Motor neuron (in vitro differentiated cells): ENCODE results near the gene STUB1. TPM values are rescaled to one million over a fixed set of nuclear protein-coding genes. Genes with fewer than 3 reads are reported as not detected.

Experiments
- ATAC-seq, 8 experiments: fragments of 200-7000 bp; cut with Tn5 transposase; replicated peaks in 6 of 8; 2 replicates each; pipeline ENCODE4 v1.8.0; 2021; ENCODE audit warnings: mild to moderate bottlenecking in 8 of 8, moderate library complexity in 8 of 8
- H3K27ac ChIP-seq, 2 donors: fragments of 250-450 bp; sonication (Bioruptor Pico); 2 replicates each; pipeline ENCODE4 v1.9.0; 2021; ENCODE audit warnings: antibody characterized with exemption in 2 of 2, mild to moderate bottlenecking in 2 of 2, moderate library complexity in 1 of 2
- H3K4me1 ChIP-seq, 2 donors: fragments of 250-450 bp; sonication (Bioruptor Pico); replicated peaks in 1 of 2; 2 replicates each; pipeline ENCODE4 v1.6.1; 2021; ENCODE audit warnings: antibody characterized with exemption in 2 of 2, mild to moderate bottlenecking in 2 of 2, moderate library complexity in 1 of 2
- H3K4me3 ChIP-seq, 5 donors: fragments of 250-450 bp; sonication (Bioruptor Pico); 2 replicates each; pipeline ENCODE4 v1.9.0; 2021; ENCODE audit warnings: antibody characterized with exemption in 5 of 5, mild to moderate bottlenecking in 5 of 5, moderate library complexity in 4 of 5
- WGBS, 10 experiments: fragments of 450-650 bp; shearing (Covaris generic); methylation state at CpG; one replicate each; pipeline ENCODE4 v1.0.0; 2022; 5-methylcytosine and 5-hydroxymethylcytosine counted together
- in situ Hi-C, 9 experiments: fragments of 400-800 bp; cut with MboI; loops; one replicate each; pipeline ENCODE4 v1.15.0; 2021; ENCODE audit warnings: low sequenced_read_pairs in 9 of 9, low pct_unique_long_range_greater_than_20kb in 2 of 9; ENCODE audit not compliant: unreplicated experiment in 9 of 9
- total RNA-seq, 8 experiments: library from RNA; unstranded; fragments of 300-600 nt; gene quantifications; 2 replicates each; pipeline versions ENCODE4 v1.2.3 to v1.2.4, GENCODE V29; 2022

The STUB1 gene
- 100 to 1,000 TPM in 3 of 8 experiments, 10 to 100 TPM in 5; 39.9 to 144 (median 79.4) TPM for total RNA-seq

DNA sequence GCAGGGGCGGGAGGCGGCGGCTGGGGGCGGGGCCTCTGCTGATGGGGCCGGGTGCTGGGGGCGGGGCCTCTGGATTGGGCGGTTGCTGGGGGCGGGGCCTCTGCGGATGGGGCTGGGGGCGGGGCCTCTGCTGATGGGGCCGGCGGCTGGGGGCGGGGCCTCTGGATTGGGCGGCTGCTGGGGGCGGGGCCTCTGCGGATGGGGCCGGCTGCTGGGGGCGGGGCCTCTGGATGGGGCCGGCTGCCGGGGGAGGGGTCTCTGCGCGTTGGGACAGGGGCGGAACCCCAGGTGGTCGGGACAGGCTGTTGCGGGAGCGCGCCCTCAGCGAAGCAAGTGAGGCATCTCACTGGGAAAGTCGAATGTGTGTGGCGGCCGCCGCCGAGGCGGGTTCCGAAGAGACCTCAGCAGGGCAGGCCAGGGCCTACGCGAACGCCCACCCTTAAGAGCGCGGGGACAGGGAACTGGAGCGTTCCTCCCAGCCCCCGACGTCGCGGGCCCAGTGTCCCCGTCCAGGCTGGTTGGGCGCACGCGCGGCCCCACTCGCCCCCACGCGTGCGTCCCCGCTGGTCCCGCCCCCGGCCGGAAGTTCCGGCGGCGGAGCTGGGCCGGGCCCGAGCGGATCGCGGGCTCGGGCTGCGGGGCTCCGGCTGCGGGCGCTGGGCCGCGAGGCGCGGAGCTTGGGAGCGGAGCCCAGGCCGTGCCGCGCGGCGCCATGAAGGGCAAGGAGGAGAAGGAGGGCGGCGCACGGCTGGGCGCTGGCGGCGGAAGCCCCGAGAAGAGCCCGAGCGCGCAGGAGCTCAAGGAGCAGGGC is at the start of gene STUB1:
Gene STUB1, plus strand, starts transcription at position 597 of the 811 bp plus-strand sequence. Its CDS starts 116 bp downstream, at position 713.
- no CpG with 5 or more reads among the region's 91 CpGs for WGBS, 10 experiments
- in situ Hi-C loops = no loop called here
- Histone ChIP-seq H3K27ac (peak within 1 kb of the TSS; percentile 97 to 98), H3K4me1 (peaks cover 38 to 41% of the 10 kb centered on the region in 2 donors), H3K4me3 (peak within 1 kb of the TSS; percentile 52 to 97 (median 70))
- ATAC-seq = peak; percentile 24 to 47 (median 35)

DNA sequence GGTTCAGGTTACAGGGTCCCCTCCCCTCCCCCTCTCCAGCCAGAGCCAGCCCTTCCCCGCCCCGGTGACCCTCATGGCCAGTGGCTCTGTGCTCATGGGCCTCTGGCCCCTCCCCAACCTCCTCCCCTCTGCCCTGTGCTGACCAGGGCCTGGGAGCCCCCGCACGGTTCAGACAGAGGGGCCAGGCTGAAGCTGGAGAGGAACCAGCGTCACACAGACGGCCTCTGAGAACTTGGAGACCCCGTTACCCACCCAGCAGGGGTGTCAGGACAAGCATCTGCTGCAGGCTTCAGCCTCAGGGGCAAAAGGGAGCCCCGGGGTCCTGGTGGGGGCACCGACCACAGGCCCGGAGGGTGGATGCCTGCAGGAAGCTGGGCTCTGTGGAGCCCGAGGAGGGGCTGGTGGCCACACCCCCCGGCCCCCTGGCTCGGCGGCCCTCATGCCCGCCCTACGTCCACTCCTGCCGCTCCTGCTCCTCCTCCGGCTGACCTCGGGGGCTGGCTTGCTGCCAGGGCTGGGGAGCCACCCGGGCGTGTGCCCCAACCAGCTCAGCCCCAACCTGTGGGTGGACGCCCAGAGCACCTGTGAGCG is 49.3 kb upstream of the STUB1 start, which contains the start of gene WFIKKN1:
Gene WFIKKN1, plus strand, starts transcription at position 171 of the 591 bp plus-strand sequence. Its CDS starts 269 bp downstream, at position 440.
- peak; percentile 2 to 41 (median 23) for ATAC-seq

DNA sequence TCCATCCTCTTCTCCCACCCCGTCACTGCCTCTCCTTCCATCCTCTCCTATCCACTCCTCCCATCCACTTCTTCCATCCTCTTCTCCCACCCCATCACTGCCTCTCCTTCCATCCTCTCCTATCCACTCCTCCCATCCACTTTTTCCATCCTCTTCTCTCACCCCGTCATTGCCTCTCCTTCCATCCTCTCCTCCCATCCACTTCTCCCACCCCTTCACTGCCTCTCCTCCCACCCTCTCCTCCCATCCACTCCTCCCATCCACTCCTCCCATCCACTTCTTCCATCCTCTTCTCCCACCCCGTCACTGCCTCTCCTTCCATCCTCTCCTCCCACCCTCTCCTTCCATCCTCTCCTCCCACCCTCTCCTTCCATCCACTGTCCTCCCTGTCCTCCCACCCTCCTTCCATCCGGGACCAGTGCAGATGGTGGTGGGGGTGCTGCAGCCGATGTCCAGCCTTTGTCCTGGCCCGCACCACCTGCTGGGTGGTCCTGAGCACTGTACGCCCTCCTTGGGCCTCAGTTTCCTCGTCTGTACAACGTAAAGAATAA is 48.3 kb upstream of the STUB1 start:
- Histone ChIP-seq H3K4me3 (no peak overlapping the region), H3K4me1 (peaks cover 30 to 35% of the 10 kb centered on the region in 2 donors), H3K27ac (no peak overlapping the region)
- WGBS, 10 experiments = 0% methylated on average over 1 of the region's 9 CpGs; no CpG with 5 or more reads in 9 of the 10 experiments
- in situ Hi-C loops = no loop called here
- ATAC-seq = no peak

More for the DNA sequence above, 49.3 kb upstream of the STUB1 start, which contains the start of gene WFIKKN1:
- peak within 1 kb of the TSS; percentile 29 to 79 for H3K27ac ChIP-seq
- in situ Hi-C loops = no loop called here
- H3K4me3 ChIP-seq = peak within 1 kb of the TSS in 1 of 5 donors; percentile 4
- 0 to 20% methylated on average over 1 to 3 of the region's 23 CpGs; no CpG with 5 or more reads in 8 of the 10 experiments for WGBS, 10 experiments
- H3K4me1 ChIP-seq = peaks cover 30 to 35% of the 10 kb centered on the region in 2 donors

DNA sequence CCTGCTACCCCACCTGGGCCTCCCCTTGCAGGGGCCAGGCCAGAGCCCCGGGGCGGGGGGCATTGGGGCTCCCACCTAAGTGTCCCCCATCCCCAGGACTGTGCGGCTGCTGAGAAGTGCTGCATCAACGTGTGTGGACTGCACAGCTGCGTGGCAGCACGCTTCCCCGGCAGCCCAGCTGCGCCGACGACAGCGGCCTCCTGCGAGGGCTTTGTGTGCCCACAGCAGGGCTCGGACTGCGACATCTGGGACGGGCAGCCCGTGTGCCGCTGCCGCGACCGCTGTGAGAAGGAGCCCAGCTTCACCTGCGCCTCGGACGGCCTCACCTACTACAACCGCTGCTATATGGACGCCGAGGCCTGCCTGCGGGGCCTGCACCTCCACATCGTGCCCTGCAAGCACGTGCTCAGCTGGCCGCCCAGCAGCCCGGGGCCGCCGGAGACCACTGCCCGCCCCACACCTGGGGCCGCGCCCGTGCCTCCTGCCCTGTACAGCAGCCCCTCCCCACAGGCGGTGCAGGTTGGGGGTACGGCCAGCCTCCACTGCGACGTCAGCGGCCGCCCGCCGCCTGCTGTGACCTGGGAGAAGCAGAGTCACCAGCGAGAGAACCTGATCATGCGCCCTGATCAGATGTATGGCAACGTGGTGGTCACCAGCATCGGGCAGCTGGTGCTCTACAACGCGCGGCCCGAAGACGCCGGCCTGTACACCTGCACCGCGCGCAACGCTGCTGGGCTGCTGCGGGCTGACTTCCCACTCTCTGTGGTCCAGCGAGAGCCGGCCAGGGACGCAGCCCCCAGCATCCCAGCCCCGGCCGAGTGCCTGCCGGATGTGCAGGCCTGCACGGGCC is 47.5 kb upstream of the STUB1 start:
- Histone ChIP-seq H3K4me3 (no peak overlapping the region), H3K27ac (no peak overlapping the region), H3K4me1 (peaks cover 36 to 41% of the 10 kb centered on the region in 2 donors)
- WGBS, 10 experiments = 90 to 100% (median 93%) methylated on average over 2 to 10 of the region's 67 CpGs; no CpG with 5 or more reads in 7 of the 10 experiments
- no peak for ATAC-seq
- in situ Hi-C loops = no loop called here

DNA sequence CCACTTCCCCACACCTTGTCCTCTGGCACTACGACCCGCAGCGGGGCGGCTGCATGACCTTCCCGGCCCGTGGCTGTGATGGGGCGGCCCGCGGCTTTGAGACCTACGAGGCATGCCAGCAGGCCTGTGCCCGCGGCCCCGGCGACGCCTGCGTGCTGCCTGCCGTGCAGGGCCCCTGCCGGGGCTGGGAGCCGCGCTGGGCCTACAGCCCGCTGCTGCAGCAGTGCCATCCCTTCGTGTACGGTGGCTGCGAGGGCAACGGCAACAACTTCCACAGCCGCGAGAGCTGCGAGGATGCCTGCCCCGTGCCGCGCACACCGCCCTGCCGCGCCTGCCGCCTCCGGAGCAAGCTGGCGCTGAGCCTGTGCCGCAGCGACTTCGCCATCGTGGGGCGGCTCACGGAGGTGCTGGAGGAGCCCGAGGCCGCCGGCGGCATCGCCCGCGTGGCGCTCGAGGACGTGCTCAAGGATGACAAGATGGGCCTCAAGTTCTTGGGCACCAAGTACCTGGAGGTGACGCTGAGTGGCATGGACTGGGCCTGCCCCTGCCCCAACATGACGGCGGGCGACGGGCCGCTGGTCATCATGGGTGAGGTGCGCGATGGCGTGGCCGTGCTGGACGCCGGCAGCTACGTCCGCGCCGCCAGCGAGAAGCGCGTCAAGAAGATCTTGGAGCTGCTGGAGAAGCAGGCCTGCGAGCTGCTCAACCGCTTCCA is 46.7 kb upstream of the STUB1 start:
- Histone ChIP-seq H3K4me1 (peaks cover 44 to 47% of the 10 kb centered on the region in 2 donors), H3K4me3 (no peak overlapping the region), H3K27ac (no peak overlapping the region)
- in situ Hi-C loops = no loop called here
- WGBS, 10 experiments = 80 to 100% (median 96%) methylated on average over 1 to 13 of the region's 74 CpGs; no CpG with 5 or more reads in 5 of the 10 experiments
- ATAC-seq = no peak

DNA sequence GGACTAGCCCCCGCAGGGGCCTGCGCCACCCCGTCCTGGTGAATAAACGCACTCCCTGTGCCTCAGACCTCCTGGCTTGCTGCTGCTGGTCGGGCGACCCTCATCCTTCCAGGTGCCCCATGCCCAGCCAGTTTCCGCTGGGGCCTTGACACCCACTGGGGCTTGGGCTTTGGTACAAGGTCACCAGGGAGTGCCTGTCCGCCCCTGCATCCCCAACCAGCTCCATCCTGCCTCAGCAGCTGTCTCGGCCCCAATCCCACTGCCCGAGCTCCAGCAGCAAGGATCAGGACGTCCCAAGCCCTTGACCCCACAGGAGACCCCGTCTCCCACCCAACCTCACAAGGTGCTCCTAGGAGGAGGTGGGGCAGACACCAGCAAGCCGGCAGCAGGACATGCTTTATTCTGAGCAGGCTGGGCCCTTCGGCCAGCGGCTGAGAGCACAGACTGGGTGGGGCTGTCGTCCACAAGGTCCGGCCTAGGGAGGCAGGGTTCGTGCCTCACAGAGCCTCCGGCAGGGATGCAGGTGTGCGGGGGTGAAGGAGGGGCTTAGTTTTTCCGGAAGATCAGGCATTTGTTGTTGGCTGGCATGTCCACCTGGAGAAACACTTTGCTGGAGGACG is 46.0 kb upstream of the STUB1 start:
- no peak overlapping the region for H3K4me3 ChIP-seq
- WGBS, 10 experiments = 80 to 100% (median 95%) methylated on average over 3 to 10 of the region's 22 CpGs; no CpG with 5 or more reads in 5 of the 10 experiments
- H3K27ac ChIP-seq = no peak overlapping the region
- H3K4me1 ChIP-seq = peaks cover 46 to 47% of the 10 kb centered on the region in 2 donors
- ATAC-seq = no peak
- in situ Hi-C loops = no loop called here

DNA sequence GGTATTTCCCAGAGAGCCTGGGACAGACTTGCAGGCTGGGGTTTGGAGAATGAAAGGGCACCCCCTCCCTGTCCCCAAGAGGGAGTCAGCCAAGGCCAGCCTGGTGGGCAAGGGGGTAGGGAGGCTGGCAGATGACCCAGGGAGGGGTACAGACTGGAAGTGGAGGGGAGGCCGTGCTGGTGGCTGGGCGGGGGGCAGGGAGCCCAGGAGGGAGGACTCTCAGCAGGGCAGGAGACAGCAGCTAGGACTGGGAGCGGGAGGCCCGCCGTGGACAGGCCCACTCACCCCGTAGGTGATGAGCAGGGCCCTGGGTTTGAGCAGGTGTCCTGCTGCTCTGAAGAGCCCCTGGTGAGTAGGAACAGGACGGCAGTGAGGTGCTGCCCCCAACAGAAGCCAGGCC is 45.2 kb upstream of the STUB1 start:
- no peak for ATAC-seq
- Histone ChIP-seq H3K4me1 (peaks cover 37 to 38% of the 10 kb centered on the region in 2 donors), H3K27ac (no peak overlapping the region), H3K4me3 (peak overlapping the region in 2 of 5 donors; percentile 68 to 92)
- WGBS, 10 experiments = 73% methylated on average over 2 of the region's 7 CpGs; no CpG with 5 or more reads in 9 of the 10 experiments
- in situ Hi-C loops = no loop called here

DNA sequence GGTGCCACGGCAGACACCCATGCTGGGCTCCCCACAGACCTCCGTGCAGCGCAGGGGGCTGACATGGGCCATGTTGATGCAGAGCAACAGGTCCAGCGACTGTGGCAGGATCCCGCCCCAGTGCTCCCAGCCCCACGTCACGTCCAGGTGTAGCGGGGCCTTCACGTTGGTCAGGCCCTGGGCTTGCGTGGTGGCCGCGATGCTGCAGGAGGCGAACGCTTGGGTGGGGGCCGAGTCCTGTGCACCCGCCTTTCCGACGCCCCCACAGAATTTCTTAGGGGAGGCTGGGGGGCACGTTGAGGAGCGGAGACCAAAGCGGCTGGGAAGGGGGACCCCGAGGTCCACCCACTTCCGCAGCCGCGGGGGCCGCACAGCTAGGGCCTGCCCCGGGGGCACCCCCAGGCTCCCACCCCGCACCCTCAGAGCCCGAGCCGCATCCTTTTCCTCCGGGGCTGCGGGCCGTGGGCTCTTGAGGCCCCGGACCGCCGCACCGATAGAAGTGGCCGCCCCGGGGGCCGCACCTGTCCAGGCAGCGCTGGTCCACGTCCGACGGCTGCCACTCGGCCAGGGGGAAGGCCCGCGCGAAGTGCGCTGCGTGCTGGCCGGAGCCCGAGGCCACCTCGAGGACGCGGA is 44.5 kb upstream of the STUB1 start:
- WGBS, 10 experiments = 0 to 19% (median 8%) methylated on average over 1 to 7 of the region's 55 CpGs; no CpG with 5 or more reads in 6 of the 10 experiments
- no peak for ATAC-seq
- in situ Hi-C loops = no loop called here
- peak overlapping the region; percentile 95 to 97 for H3K27ac ChIP-seq
- H3K4me1 ChIP-seq = peaks cover 30 to 31% of the 10 kb centered on the region in 2 donors
- H3K4me3 ChIP-seq = peak overlapping the region; percentile 60 to 92 (median 68)

DNA sequence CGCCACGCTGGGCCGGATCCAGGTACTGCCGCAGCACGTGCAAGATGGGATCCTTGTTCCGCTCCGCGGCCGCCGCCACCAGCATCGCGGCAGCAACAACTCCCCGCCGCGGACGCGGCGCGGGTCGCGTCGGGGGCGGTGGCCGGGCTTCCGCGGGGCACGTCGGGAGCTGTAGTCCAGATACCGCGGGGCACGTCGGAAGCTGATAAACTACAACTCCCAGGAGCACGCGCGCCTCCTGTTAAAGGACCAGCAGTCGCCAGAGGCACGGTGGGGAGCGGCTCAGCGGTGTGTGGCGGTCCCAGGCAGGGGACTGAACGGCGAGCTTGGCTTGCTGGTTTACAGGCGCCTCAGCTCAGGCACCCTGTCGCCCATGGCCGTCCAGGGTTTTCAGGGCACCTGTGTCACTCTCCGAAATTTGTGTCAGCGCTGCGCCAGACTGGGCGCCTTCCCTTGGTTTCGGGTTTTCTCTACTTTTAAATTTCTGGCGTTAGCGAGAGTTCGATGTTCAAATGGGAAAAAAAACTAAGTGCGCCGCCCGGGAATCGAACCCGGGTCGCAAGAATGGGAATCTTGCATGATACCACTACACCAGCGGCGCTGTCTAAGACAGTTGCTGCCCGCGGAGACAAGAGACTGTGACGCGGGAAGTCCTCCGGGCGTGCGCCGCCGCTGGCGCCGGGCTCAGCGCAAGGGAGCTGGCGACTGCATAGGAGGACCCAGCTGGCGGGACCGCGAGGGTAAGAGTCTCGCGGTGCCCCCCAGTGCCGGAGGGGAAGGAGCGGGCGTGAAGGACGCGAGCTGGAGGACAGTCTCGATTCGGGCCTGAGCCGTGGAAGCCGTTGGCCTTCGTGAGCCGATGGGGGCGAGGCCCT is 43.8 kb upstream of the STUB1 start, which contains the start of gene METTL26:
Gene METTL26, minus strand, starts transcription at position 100 of the 875 bp plus-strand sequence. Its CDS starts 15 bp downstream, at position 85.
- WGBS, 10 experiments = 0 to 1% (median 0%) methylated on average over 2 to 14 of the region's 91 CpGs; no CpG with 5 or more reads in 3 of the 10 experiments
- in situ Hi-C loops = no loop called here
- peak; percentile 77 to 88 (median 84) for ATAC-seq
- H3K4me3 ChIP-seq = peak within 1 kb of the TSS; percentile 60 to 92 (median 68)
- peaks cover 23 to 24% of the 10 kb centered on the region in 2 donors for H3K4me1 ChIP-seq
- peak within 1 kb of the TSS; percentile 95 to 97 for H3K27ac ChIP-seq
